Naive thymus-derived CD8-positive, alpha-beta T cell (primary cell): ENCODE measurements around the gene RAC3. TPM values are rescaled to one million over a fixed set of nuclear protein-coding genes. Genes with fewer than 3 reads are reported as not detected.

Experiments used
- ATAC-seq, 2 donors: fragments of 150-1000 bp; cut with Tn5 transposase in 1 of 2; sonication (Bioruptor Pico), chemical (Tn5 transposase) in 1 of 2; 1 replicate in 1 of 2; 2 replicates in 1 of 2; pipeline ENCODE4 v1.10.0; 2021; ENCODE audit warnings: mild to moderate bottlenecking in 2 of 2, moderate library complexity in 2 of 2
- POLR2A ChIA-PET: fragments of 350-600 bp; sonication (Branson Sonifier 250); formaldehyde crosslinking; loops from one replicate; lab custom pipeline; 2021; ENCODE audit warnings: antibody characterized with exemption; lab: Charles Lee
- DNase-seq, 10 donors: peaks; one replicate each; pipeline versions ENCODE4 v3.0.0 to v3.0.0-alpha.2; 2020 to 2022
- H3K27ac Mint-ChIP-seq, 10 donors: one replicate each; pipeline ENCODE4 v1.8.0; 2020 to 2022; ENCODE audit warnings: mild to moderate bottlenecking in 10 of 10, mixed read lengths in 10 of 10, moderate library complexity in 4 of 10, inconsistent platforms in 1 of 10
- H3K27me3 Mint-ChIP-seq, 5 donors: one replicate each; pipeline ENCODE4 v1.8.0; 2021 to 2022; ENCODE audit warnings: mixed read lengths in 5 of 5
- H3K36me3 Mint-ChIP-seq, 3 donors: one replicate each; pipeline ENCODE4 v1.8.0; 2020 to 2022; ENCODE audit warnings: mixed read lengths in 3 of 3, mild to moderate bottlenecking in 2 of 3, inconsistent platforms in 1 of 3
- H3K4me1 Mint-ChIP-seq, 4 donors: one replicate each; pipeline ENCODE4 v1.8.0; 2021 to 2022; ENCODE audit warnings: mixed read lengths in 4 of 4
- H3K4me3 Mint-ChIP-seq, 10 donors: one replicate each; pipeline ENCODE4 v1.8.0; 2020 to 2022; ENCODE audit warnings: mild to moderate bottlenecking in 10 of 10, mixed read lengths in 10 of 10, moderate library complexity in 6 of 10, inconsistent platforms in 1 of 10
- H3K9me3 Mint-ChIP-seq, 9 donors: one replicate each; pipeline ENCODE4 v1.8.0; 2020 to 2022; ENCODE audit warnings: mixed read lengths in 9 of 9, mild to moderate bottlenecking in 3 of 9, inconsistent platforms in 1 of 9, moderate library complexity in 1 of 9
- polyA plus RNA-seq, 3 donors: library from polyadenylated mRNA; unstranded; fragments of 300-500 nt; fragmentation: Illumina TruSeq; gene quantifications; one replicate each; pipeline ENCODE4 v1.2.3, GENCODE V29; 2021
- total RNA-seq, 8 experiments: library from RNA in 2 of 8; stranded (reverse) in 2 of 8; gene quantifications; one replicate each; pipeline ENCODE4 v1.2.3 and lab custom pipeline; 2021 to 2026

The RAC3 gene
- total and polyA plus RNA-seq, 5 experiments from 2014 or later = 1.4 to 1.5 TPM; not detected in 3

- Mint-ChIP-seq H3K4me3 (peak overlapping the region; percentile 70 to 86 (median 79)), H3K36me3 (peaks cover 0 to 11% (median 0%) of the 10 kb centered on the region in 3 donors), H3K9me3 (no peaks in the 10 kb centered on the region), H3K4me1 (peaks cover 0 to 32% (median 14%) of the 10 kb centered on the region in 4 donors), H3K27ac (peak overlapping the region in 9 of 10 donors; percentile 18 to 87 (median 72)), H3K27me3 (no peaks in the 10 kb centered on the region)
- no peak for ATAC-seq
- no peak for DNase-seq
- POLR2A ChIA-PET = interaction anchor here (0.8 to 5.0 kb wide), 4 partner anchors 13 to 54 kb away, joined by 3 to 38 read pairs (median 14); partner anchors contain the start of genes DCXR and DUS1L
Observed at GRCh38 chr17:82052638-82053059, 21.2 kb downstream of the RAC3 start.

- H3K4me3 Mint-ChIP-seq = peak overlapping the region; percentile 70 to 86 (median 79)
- peaks cover 4 to 32% (median 14%) of the 10 kb centered on the region in 4 donors for H3K4me1 Mint-ChIP-seq
- no peaks in the 10 kb centered on the region for H3K9me3 Mint-ChIP-seq
- H3K27me3 Mint-ChIP-seq = no peaks in the 10 kb centered on the region
- DNase-seq (no peak), ATAC-seq (no peak)
- H3K36me3 Mint-ChIP-seq = peaks cover 0 to 15% (median 0%) of the 10 kb centered on the region in 3 donors
- H3K27ac Mint-ChIP-seq = peak overlapping the region in 9 of 10 donors; percentile 24 to 80 (median 48)
- POLR2A ChIA-PET = interaction anchor here (2.0 to 5.0 kb wide), 2 partner anchors 12 to 18 kb away, joined by 4 to 38 read pairs; partner anchors contain the start of gene DUS1L
Observed at GRCh38 chr17:82053130-82053529, 21.7 kb downstream of the RAC3 start.

- peaks cover 0 to 18% (median 0%) of the 10 kb centered on the region in 3 donors for H3K36me3 Mint-ChIP-seq
- peak in 1 of 10 donors; percentile 57 for DNase-seq
- POLR2A ChIA-PET = interaction anchor here (5.0 kb wide), 1 partner anchor 12 kb away, joined by 38 read pairs; the partner anchor contains the start of gene DUS1L
- no peak for ATAC-seq
- peak overlapping the region in 8 of 10 donors; percentile 24 to 80 (median 44) for H3K27ac Mint-ChIP-seq
- H3K4me3 Mint-ChIP-seq = peak overlapping the region; percentile 15 to 86 (median 79)
- no peaks in the 10 kb centered on the region for H3K27me3 Mint-ChIP-seq
- H3K9me3 Mint-ChIP-seq = no peaks in the 10 kb centered on the region
- peaks cover 4 to 32% (median 14%) of the 10 kb centered on the region in 4 donors for H3K4me1 Mint-ChIP-seq
Observed at GRCh38 chr17:82053556-82054263, 22.2 kb downstream of the RAC3 start.

- H3K27ac Mint-ChIP-seq = no peak overlapping the region
- peak overlapping the region in 2 of 10 donors; percentile 55 to 75 for H3K4me3 Mint-ChIP-seq
- DNase-seq (peak in 1 of 10 donors; percentile 58), ATAC-seq (no peak)
- H3K27me3 Mint-ChIP-seq = no peaks in the 10 kb centered on the region
- H3K9me3 Mint-ChIP-seq = no peaks in the 10 kb centered on the region
- peaks cover 4 to 30% (median 14%) of the 10 kb centered on the region in 4 donors for H3K4me1 Mint-ChIP-seq
- POLR2A ChIA-PET = interaction anchor here (3.7 kb wide), 1 partner anchor 11 kb away, joined by 15 read pairs; the partner anchor contains the start of gene DUS1L
- peaks cover 0 to 19% (median 0%) of the 10 kb centered on the region in 3 donors for H3K36me3 Mint-ChIP-seq
Observed at GRCh38 chr17:82054351-82055022, 23.0 kb downstream of the RAC3 start.

- DNase-seq (no peak), ATAC-seq (no peak)
- H3K27ac Mint-ChIP-seq = peak overlapping the region in 1 of 10 donors; percentile 55
- H3K27me3 Mint-ChIP-seq = no peaks in the 10 kb centered on the region
- peak overlapping the region in 4 of 10 donors; percentile 18 to 75 (median 40) for H3K4me3 Mint-ChIP-seq
- H3K36me3 Mint-ChIP-seq = peaks cover 0 to 22% (median 1%) of the 10 kb centered on the region in 3 donors
- POLR2A ChIA-PET = interaction anchor here (3.7 kb wide), 1 partner anchor 10 kb away, joined by 15 read pairs; the partner anchor contains the start of gene DUS1L
- H3K4me1 Mint-ChIP-seq = peaks cover 4 to 26% (median 11%) of the 10 kb centered on the region in 4 donors
- no peaks in the 10 kb centered on the region for H3K9me3 Mint-ChIP-seq
Observed at GRCh38 chr17:82055023-82055964, 23.8 kb downstream of the RAC3 start.

GRCh38 chr17:82055965-82056728 lies 24.7 kb downstream of the RAC3 start:
- Mint-ChIP-seq H3K27ac (peak overlapping the region in 1 of 10 donors; percentile 34), H3K36me3 (peaks cover 0 to 23% (median 1%) of the 10 kb centered on the region in 3 donors), H3K27me3 (no peaks in the 10 kb centered on the region), H3K4me3 (peak overlapping the region in 1 of 10 donors; percentile 6), H3K9me3 (no peaks in the 10 kb centered on the region), H3K4me1 (peaks cover 0 to 20% (median 6%) of the 10 kb centered on the region in 4 donors)
- POLR2A ChIA-PET = interaction anchor here (0.6 to 3.7 kb wide), 3 partner anchors 9 to 228 kb away, joined by 3 to 15 read pairs (median 3); partner anchors contain the start of gene DUS1L
- DNase-seq = peak in 1 of 10 donors; percentile 45
- ATAC-seq = no peak

- Mint-ChIP-seq H3K27me3 (no peaks in the 10 kb centered on the region), H3K36me3 (peaks cover 0 to 25% (median 1%) of the 10 kb centered on the region in 3 donors), H3K4me1 (peaks cover 0 to 20% (median 6%) of the 10 kb centered on the region in 4 donors), H3K9me3 (no peaks in the 10 kb centered on the region), H3K27ac (no peak overlapping the region), H3K4me3 (peak overlapping the region in 1 of 10 donors; percentile 6)
- POLR2A ChIA-PET = interaction anchor here (0.7 to 3.7 kb wide), 3 partner anchors 8 to 57 kb away, joined by 3 to 15 read pairs (median 3); partner anchors contain the start of genes DCXR and DUS1L
- DNase-seq (peak in 1 of 10 donors; percentile 62), ATAC-seq (no peak)
Observed at GRCh38 chr17:82056729-82057621, 25.5 kb downstream of the RAC3 start.

- H3K27ac Mint-ChIP-seq = peak overlapping the region in 4 of 10 donors; percentile 41 to 75 (median 52)
- DNase-seq (peak in 1 of 10 donors; percentile 54), ATAC-seq (no peak)
- no peaks in the 10 kb centered on the region for H3K27me3 Mint-ChIP-seq
- POLR2A ChIA-PET = no interaction called here
- no peak overlapping the region for H3K4me3 Mint-ChIP-seq
- H3K9me3 Mint-ChIP-seq = no peaks in the 10 kb centered on the region
- H3K36me3 Mint-ChIP-seq = peaks cover 0 to 25% (median 1%) of the 10 kb centered on the region in 3 donors
- H3K4me1 Mint-ChIP-seq = peaks cover 0 to 14% (median 2%) of the 10 kb centered on the region in 4 donors
Observed at GRCh38 chr17:82058230-82058854, 26.9 kb downstream of the RAC3 start.

GRCh38 chr17:82058855-82059249 lies 27.4 kb downstream of the RAC3 start:
- DNase-seq (no peak), ATAC-seq (no peak)
- Mint-ChIP-seq H3K4me1 (peaks cover 0 to 14% (median 4%) of the 10 kb centered on the region in 4 donors), H3K27me3 (no peaks in the 10 kb centered on the region), H3K9me3 (no peaks in the 10 kb centered on the region), H3K4me3 (no peak overlapping the region), H3K36me3 (peaks cover 0 to 25% (median 1%) of the 10 kb centered on the region in 3 donors), H3K27ac (peak overlapping the region in 2 of 10 donors; percentile 46 to 57)
- POLR2A ChIA-PET = no interaction called here
